Epithelial cell of proximal tubule (primary cell): ENCODE measurements around the gene CD40. TPM values are rescaled to one million over a fixed set of nuclear protein-coding genes. Genes with fewer than 3 reads are reported as not detected.
A peak's percentile ranks its signal among the peaks of the same experiment; 100 is the strongest.

Experiments
- DNase-seq: peaks from one replicate; pipeline ENCODE4 v3.0.0-alpha.2; 2011; ENCODE audit warnings: low read depth
- H3K4me3 ChIP-seq: 2 replicates; pipeline ENCODE4 v1.5.1; 2011; ENCODE audit warnings: low read depth, mild to moderate bottlenecking, low read length
- CTCF ChIP-seq: conservative IDR thresholded peaks from 2 replicates; pipeline ENCODE4 v1.5.1; 2012; ENCODE audit warnings: low read depth, mild to moderate bottlenecking, low read length
- total RNA-seq: library from RNA; depleted of rRNA; stranded (reverse); fragments of >200 nt; gene quantifications from 2 replicates; pipeline ENCODE4 v1.2.3, GENCODE V29; 2015

Gene CD40
- total RNA-seq, 1 donor from 2014 or later: 74.7 TPM

GRCh38 chr20:46129955-46130481 is 11.9 kb downstream of the CD40 start:
- H3K4me3 ChIP-seq: no peak overlapping the region
- no peak for DNase-seq
- no peak for TF ChIP-seq CTCF

DNA sequence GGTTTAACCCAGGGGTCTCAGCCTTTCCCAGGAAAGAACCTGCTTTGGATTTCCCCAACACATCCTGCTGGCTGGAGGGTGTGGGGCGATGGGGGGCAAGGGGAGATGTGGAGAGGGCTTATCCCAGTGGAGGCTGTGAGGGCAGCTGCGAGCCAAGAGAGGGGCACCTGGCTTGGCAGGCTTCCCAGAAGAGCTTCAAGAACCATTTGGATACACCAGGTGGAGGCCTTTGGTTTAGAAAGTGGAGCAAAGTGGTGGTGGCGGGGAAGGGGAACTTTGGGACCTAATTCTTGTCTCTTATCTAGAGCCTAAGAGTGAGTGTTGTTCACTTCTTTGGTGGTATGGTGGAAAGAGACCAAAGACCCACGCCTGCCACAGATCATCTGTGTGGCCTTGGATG is 12.4 kb downstream of the CD40 start:
- no peak for DNase-seq
- no peak for TF ChIP-seq CTCF
- no peak overlapping the region for H3K4me3 ChIP-seq

- no peak for DNase-seq
- H3K4me3 ChIP-seq: no peak overlapping the region
- no peak for TF ChIP-seq CTCF
Observed at GRCh38 chr20:46131396-46131795, 13.3 kb downstream of the CD40 start.

- TF ChIP-seq CTCF: peak; percentile 88
Observed at GRCh38 chr20:46132705-46133120, 14.6 kb downstream of the CD40 start.

GRCh38 chr20:46133886-46134654 is 16.0 kb downstream of the CD40 start:
- no peak overlapping the region for H3K4me3 ChIP-seq
- TF ChIP-seq CTCF: no peak
- DNase-seq: no peak

More at GRCh38 chr20:46132705-46133120, 14.6 kb downstream of the CD40 start:
- no peak for DNase-seq
- H3K4me3 ChIP-seq: no peak overlapping the region

- DNase-seq: no peak
- no peak for TF ChIP-seq CTCF
- H3K4me3 ChIP-seq: no peak overlapping the region
Observed at GRCh38 chr20:46134716-46135115, 16.6 kb downstream of the CD40 start.
